Trophoblast cell (in vitro differentiated cells and primary cell): ENCODE data around the gene MAP2K6.
A peak's percentile ranks its signal among the peaks of the same experiment; 100 is the strongest.

Source experiments
- DNase-seq, 2 donors: peaks; one replicate each; pipeline ENCODE4 v3.0.0-alpha.2; 2016
- H2AFZ ChIP-seq: 2 replicates; pipeline ENCODE4 v1.6.1; 2013; ENCODE audit warnings: low read length, moderate library complexity, mild to moderate bottlenecking; ENCODE audit not compliant: insufficient read depth, poor library complexity
- H2AK5ac ChIP-seq: 2 replicates; pipeline ENCODE4 v1.6.1; 2013; ENCODE audit warnings: mild to moderate bottlenecking, low read length
- H2BK120ac ChIP-seq: 2 replicates; pipeline ENCODE4 v1.6.1; 2013; ENCODE audit warnings: low read length, mild to moderate bottlenecking, moderate library complexity; ENCODE audit not compliant: insufficient read depth, poor library complexity
- H2BK12ac ChIP-seq: 2 replicates; pipeline ENCODE4 v1.6.1; 2013; ENCODE audit warnings: mild to moderate bottlenecking, low read length, moderate library complexity
- H2BK5ac ChIP-seq: 2 replicates; pipeline ENCODE4 v1.6.1; 2013; ENCODE audit warnings: low read length, low read depth, moderate library complexity, mild to moderate bottlenecking; ENCODE audit not compliant: poor library complexity
- H3K14ac ChIP-seq: 2 replicates; pipeline ENCODE4 v1.6.1; 2013; ENCODE audit warnings: mild to moderate bottlenecking, low read length
- H3K18ac ChIP-seq: 2 replicates; pipeline ENCODE4 v1.6.1; 2013; ENCODE audit warnings: mild to moderate bottlenecking, low read length
- H3K23ac ChIP-seq: 2 replicates; pipeline ENCODE4 v1.6.1; 2013; ENCODE audit warnings: low read length
- H3K27ac ChIP-seq: 2 replicates; pipeline ENCODE4 v1.5.1; 2013; ENCODE audit warnings: low read depth, mild to moderate bottlenecking, inconsistent platforms, low read length, moderate library complexity
- H3K27me3 ChIP-seq: 2 replicates; pipeline ENCODE4 v1.6.1; 2013; ENCODE audit warnings: inconsistent platforms, mild to moderate bottlenecking, low read length, moderate library complexity; ENCODE audit not compliant: insufficient read depth
- H3K36me3 ChIP-seq, 2 experiments: 1 replicate in 1 of 2; 2 replicates in 1 of 2; pipeline ENCODE4 v1.6.1; 2013; ENCODE audit warnings: low read length in 2 of 2, mild to moderate bottlenecking in 2 of 2, moderate library complexity in 1 of 2; ENCODE audit not compliant: insufficient read depth in 2 of 2, control insufficient read depth in 1 of 2
- H3K4ac ChIP-seq: 2 replicates; pipeline ENCODE4 v1.6.1; 2013; ENCODE audit warnings: low read depth, mild to moderate bottlenecking, low read length, moderate library complexity
- H3K4me1 ChIP-seq, 2 experiments: 1 replicate in 1 of 2; 2 replicates in 1 of 2; pipeline ENCODE4 v1.6.1; 2013; ENCODE audit warnings: low read length in 2 of 2, mild to moderate bottlenecking in 2 of 2, moderate library complexity in 1 of 2; ENCODE audit not compliant: insufficient read depth in 2 of 2, control insufficient read depth in 1 of 2
- H3K4me2 ChIP-seq: 2 replicates; pipeline ENCODE4 v1.6.1; 2013; ENCODE audit warnings: inconsistent platforms, mild to moderate bottlenecking, low read length, moderate library complexity
- H3K4me3 ChIP-seq: 2 replicates; pipeline ENCODE4 v1.5.1; 2013; ENCODE audit warnings: mild to moderate bottlenecking, low read depth, low read length, inconsistent platforms
- H3K79me1 ChIP-seq: one replicate; pipeline ENCODE4 v1.6.1; 2013; ENCODE audit warnings: low read length
- H3K79me2 ChIP-seq: 2 replicates; pipeline ENCODE4 v1.6.1; 2013; ENCODE audit warnings: low read length, mild to moderate bottlenecking; ENCODE audit not compliant: control insufficient read depth, insufficient read depth, poor library complexity
- H3K9ac ChIP-seq: 2 replicates; pipeline ENCODE4 v1.6.1; 2013; ENCODE audit warnings: mild to moderate bottlenecking, low read length
- H3K9me3 ChIP-seq: 2 replicates; pipeline ENCODE4 v1.6.1; 2013; ENCODE audit warnings: low read depth, mild to moderate bottlenecking, control low read depth, inconsistent platforms, low read length; ENCODE audit not compliant: insufficient read depth
- H4K12ac ChIP-seq: 2 replicates; pipeline ENCODE4 v1.6.1; 2013; ENCODE audit warnings: low read depth, mild to moderate bottlenecking, low read length, moderate library complexity
- H4K8ac ChIP-seq: 2 replicates; pipeline ENCODE4 v1.6.1; 2013; ENCODE audit warnings: low read depth, mild to moderate bottlenecking, low read length, moderate library complexity
- H4K91ac ChIP-seq: one replicate; pipeline ENCODE4 v1.6.1; 2013; ENCODE audit warnings: low read depth, mild to moderate bottlenecking, low read length, moderate library complexity
- WGBS: extraction: QIAGEN DNeasy Blood & Tissue Kit; methylation state at CpG from one replicate; pipeline ENCODE4 v1.1.7; 2013; ENCODE audit warnings: missing lambda C conversion rate; ENCODE audit not compliant: insufficient read length, insufficient coverage; ENCODE audit errors: extremely low coverage; 5-methylcytosine and 5-hydroxymethylcytosine counted together

MAP2K6 gene

DNA sequence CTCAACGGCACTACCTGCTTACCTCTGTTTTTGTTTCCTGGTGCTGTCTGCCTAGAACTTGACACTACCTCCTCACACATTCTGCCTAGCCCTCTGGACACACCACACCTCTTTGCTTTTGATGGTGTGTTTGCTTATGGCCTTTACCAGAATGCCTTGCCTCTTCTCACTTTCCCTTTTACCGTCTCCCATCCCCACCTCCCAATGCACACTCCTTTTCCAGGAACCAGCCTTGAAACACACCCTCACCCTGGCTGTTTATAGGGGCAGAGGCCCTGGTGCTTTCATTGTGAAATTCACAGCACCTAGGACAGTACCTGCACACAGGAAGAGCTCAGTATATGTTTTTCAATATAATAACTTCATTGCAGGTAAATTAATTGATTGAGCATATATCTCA lies 56.2 kb downstream of the MAP2K6 start:
- H3K9me3 ChIP-seq: no peaks in the 10 kb centered on the region
- H3K36me3 ChIP-seq: no peaks in the 10 kb centered on the region
- no peak overlapping the region for H2BK5ac ChIP-seq
- H2BK120ac ChIP-seq: no peak overlapping the region
- no peaks in the 10 kb centered on the region for H3K79me1 ChIP-seq
- H4K12ac ChIP-seq: no peak overlapping the region
- H3K27me3 ChIP-seq: no peaks in the 10 kb centered on the region
- H3K27ac ChIP-seq: no peak overlapping the region
- H3K79me2 ChIP-seq: no peaks in the 10 kb centered on the region
- no peak overlapping the region for H3K4me2 ChIP-seq
- H2BK12ac ChIP-seq: no peak overlapping the region
- H2AK5ac ChIP-seq: no peak overlapping the region
- no peak overlapping the region for H3K23ac ChIP-seq
- no peak overlapping the region for H4K91ac ChIP-seq
- H2AFZ ChIP-seq: no peak overlapping the region
- WGBS: no CpG with 5 or more reads among the region's 2 CpGs
- peaks cover 2 to 4% of the 10 kb centered on the region in 2 experiments for H3K4me1 ChIP-seq
- H3K4me3 ChIP-seq: no peak overlapping the region
- no peak for DNase-seq
- H4K8ac ChIP-seq: no peak overlapping the region
- no peak overlapping the region for H3K4ac ChIP-seq
- no peak overlapping the region for H3K14ac ChIP-seq
- no peak overlapping the region for H3K18ac ChIP-seq
- H3K9ac ChIP-seq: no peak overlapping the region

DNA sequence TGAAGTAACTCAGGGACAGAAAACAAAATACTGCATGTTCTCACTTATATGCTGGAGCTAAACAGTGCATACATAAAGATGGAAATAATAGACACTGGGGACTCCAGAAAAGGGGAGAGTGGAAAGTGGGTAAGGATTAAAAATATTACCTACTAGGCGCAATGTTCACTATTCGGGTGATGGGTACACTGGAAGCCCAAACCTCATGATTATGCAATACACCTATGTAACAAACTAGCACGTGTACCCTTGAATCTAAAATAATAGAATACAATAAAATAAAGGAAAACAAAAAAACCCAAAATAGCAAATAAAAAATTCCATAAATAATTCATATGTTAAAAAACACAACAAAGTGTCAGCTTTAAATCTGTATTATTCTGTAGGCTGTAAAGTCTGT lies 56.9 kb downstream of the MAP2K6 start:
- Histone ChIP-seq H3K14ac (no peak overlapping the region), H3K79me1 (no peaks in the 10 kb centered on the region), H3K4me1 (peaks cover 2% of the 10 kb centered on the region in 2 experiments), H3K9me3 (no peaks in the 10 kb centered on the region), H3K27ac (no peak overlapping the region), H3K36me3 (no peaks in the 10 kb centered on the region), H3K4me2 (no peak overlapping the region), H4K91ac (no peak overlapping the region), H3K4ac (no peak overlapping the region), H2BK5ac (no peak overlapping the region), H4K8ac (no peak overlapping the region), H3K23ac (no peak overlapping the region), H3K27me3 (no peaks in the 10 kb centered on the region), H2BK12ac (no peak overlapping the region), H4K12ac (no peak overlapping the region), H3K79me2 (no peaks in the 10 kb centered on the region), H3K4me3 (no peak overlapping the region), H2BK120ac (no peak overlapping the region), H2AK5ac (no peak overlapping the region), H2AFZ (no peak overlapping the region), H3K9ac (no peak overlapping the region), H3K18ac (no peak overlapping the region)
- DNase-seq: no peak
- WGBS: no CpG with 5 or more reads among the region's 3 CpGs

DNA sequence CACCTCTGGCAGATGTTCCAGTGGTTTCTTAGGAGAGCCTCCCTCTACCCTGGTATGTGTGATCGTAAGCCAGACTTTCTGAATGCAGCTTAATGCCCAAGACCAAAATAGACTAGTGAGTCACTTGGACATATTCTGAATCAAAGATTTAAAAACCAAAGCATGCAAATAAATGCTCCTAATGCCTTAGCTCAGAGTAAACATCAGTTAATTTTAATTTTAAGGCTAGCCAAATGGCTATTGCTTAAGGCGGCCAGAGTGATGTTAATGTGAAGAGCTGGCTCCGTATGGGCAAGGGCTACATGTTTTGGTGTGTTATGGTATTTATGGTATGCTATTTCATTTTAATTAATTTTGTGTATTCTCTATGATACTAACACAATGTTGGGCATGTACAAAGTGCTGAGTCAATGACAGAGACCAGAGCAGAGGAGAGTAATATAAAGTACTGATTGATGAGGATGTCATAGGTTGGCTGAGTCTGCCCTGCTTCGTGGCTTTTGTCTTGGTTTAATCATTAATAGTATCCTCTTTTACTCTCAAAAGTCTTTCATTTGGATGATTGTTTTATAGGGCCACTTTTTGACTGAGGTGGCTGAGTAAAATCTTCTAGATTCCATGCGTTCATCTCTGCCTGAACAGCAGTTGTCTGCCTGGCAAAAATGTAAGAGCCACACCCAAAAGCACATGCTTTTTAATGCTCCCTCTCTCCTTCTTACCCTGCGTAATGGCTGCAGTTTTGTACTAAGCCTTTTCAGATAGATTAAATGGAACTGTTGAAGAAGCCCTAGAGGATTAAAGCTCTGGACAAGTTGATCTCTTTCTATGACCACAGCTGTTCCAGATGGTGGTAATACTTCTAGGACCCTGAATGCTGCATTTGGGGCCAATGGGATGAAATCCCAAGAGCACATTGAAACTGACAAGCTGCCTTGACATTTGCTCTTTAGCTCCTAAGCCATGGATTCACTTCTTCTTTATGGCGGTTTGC lies 59.6 kb downstream of the MAP2K6 start:
- H2BK120ac ChIP-seq: no peak overlapping the region
- no peaks in the 10 kb centered on the region for H3K9me3 ChIP-seq
- no peak overlapping the region for H4K91ac ChIP-seq
- H3K23ac ChIP-seq: no peak overlapping the region
- H3K27me3 ChIP-seq: no peaks in the 10 kb centered on the region
- DNase-seq: no peak
- H3K4me3 ChIP-seq: no peak overlapping the region
- H3K4me1 ChIP-seq: no peaks in the 10 kb centered on the region
- no peak overlapping the region for H2BK12ac ChIP-seq
- no peak overlapping the region for H3K4me2 ChIP-seq
- H2AFZ ChIP-seq: no peak overlapping the region
- H2AK5ac ChIP-seq: no peak overlapping the region
- H4K8ac ChIP-seq: no peak overlapping the region
- WGBS: no CpG with 5 or more reads among the region's 7 CpGs
- no peak overlapping the region for H3K9ac ChIP-seq
- H4K12ac ChIP-seq: no peak overlapping the region
- no peak overlapping the region for H2BK5ac ChIP-seq
- no peak overlapping the region for H3K4ac ChIP-seq
- H3K79me2 ChIP-seq: no peaks in the 10 kb centered on the region
- no peak overlapping the region for H3K27ac ChIP-seq
- no peaks in the 10 kb centered on the region for H3K79me1 ChIP-seq
- H3K36me3 ChIP-seq: no peaks in the 10 kb centered on the region
- H3K18ac ChIP-seq: no peak overlapping the region
- H3K14ac ChIP-seq: no peak overlapping the region

DNA sequence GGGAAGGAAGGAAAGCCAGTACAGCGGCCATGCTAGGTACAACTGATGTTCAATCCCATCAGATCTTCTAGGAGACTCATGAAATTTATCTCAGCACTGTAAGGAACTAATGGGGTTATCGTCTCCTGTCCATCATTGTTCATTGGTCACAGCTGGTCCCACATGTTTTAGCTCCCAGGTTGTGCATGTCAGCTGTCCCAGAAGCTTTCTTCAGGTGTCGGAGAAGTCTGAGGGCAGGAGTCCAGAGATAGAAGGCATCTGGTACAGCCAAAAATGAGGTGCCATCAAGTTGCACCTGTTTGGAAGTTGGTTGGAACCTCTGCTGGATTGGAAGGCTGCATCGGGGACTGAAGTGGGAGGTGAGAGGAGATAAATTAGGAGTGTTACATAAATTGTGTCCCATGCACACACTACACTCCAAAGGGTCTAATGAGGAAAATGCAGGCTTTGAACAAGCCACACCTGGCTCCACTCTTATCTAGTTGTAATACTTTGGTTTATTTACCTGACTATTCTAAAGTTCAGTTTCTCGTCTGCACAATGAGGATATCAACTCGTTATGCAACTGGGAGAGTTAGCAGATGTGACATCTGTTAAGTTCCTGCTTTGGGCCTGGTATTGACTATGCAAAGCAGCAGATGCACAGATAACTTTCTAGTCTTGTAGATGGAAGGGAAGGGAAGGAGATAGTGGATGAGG lies 62.9 kb downstream of the MAP2K6 start:
- no peak overlapping the region for H3K4me2 ChIP-seq
- no peak overlapping the region for H3K27ac ChIP-seq
- no peaks in the 10 kb centered on the region for H3K4me1 ChIP-seq
- no peak overlapping the region for H2AFZ ChIP-seq
- H4K8ac ChIP-seq: no peak overlapping the region
- no peak overlapping the region for H2BK120ac ChIP-seq
- no peaks in the 10 kb centered on the region for H3K9me3 ChIP-seq
- no CpG with 5 or more reads among the region's 6 CpGs for WGBS
- H3K9ac ChIP-seq: no peak overlapping the region
- H3K18ac ChIP-seq: no peak overlapping the region
- H2AK5ac ChIP-seq: no peak overlapping the region
- no peak overlapping the region for H3K14ac ChIP-seq
- H3K79me1 ChIP-seq: no peaks in the 10 kb centered on the region
- H3K4ac ChIP-seq: no peak overlapping the region
- H2BK5ac ChIP-seq: no peak overlapping the region
- no peak overlapping the region for H4K12ac ChIP-seq
- DNase-seq: peak in 1 of 2 donors; percentile 36
- no peak overlapping the region for H3K4me3 ChIP-seq
- no peak overlapping the region for H2BK12ac ChIP-seq
- no peak overlapping the region for H4K91ac ChIP-seq
- H3K36me3 ChIP-seq: no peaks in the 10 kb centered on the region
- H3K23ac ChIP-seq: no peak overlapping the region
- H3K27me3 ChIP-seq: no peaks in the 10 kb centered on the region
- no peaks in the 10 kb centered on the region for H3K79me2 ChIP-seq
